Hematopoietic multipotent progenitor cell treated with erythropoietin and hydrocortisone succinate and interleukin-3 and kit ligand, for 15 days (in vitro differentiated cells): Measurements from ENCODE around the gene TRIM62.

Experiments
- DNase-seq: peaks from one replicate; pipeline ENCODE4 v3.0.0-alpha.2; 2015; ENCODE audit warnings: low spot score

TRIM62 gene

GRCh38 chr1:33180226-33180910 is 1.5 kb downstream of the TRIM62 start:
- DNase-seq: no peak

GRCh38 chr1:33178836-33179439 is 2.9 kb downstream of the TRIM62 start:
- DNase-seq: no peak

DNA sequence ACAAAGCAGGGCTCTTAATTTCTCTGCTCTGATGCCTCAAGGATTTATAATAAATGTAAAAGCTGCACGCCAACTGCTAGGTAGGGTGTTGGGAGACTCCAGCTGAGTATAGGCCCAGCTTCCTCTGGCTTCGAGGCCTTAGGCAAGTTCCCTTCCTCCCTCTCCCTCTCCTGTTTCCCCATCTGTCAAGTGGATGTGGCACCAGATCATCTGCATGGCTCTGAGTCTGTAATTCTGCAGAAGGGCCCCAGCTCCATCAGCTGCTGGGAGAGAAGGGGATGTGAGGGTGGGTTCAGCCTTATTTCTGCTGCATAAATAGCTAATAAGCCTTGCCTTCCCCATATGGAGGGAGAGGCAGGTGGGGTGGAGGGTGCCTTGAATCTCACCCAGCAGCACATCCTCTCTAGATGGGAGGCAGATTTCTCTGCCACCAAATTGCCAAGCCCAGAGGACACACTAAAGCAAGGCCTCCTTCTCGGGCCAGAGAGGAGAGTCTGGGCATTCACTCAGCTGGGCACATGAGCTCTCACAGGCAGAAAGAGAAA is 3.8 kb downstream of the TRIM62 start:
- DNase-seq: no peak

- DNase-seq: no peak
Observed at GRCh38 chr1:33176887-33177286, 5.0 kb downstream of the TRIM62 start.

DNA sequence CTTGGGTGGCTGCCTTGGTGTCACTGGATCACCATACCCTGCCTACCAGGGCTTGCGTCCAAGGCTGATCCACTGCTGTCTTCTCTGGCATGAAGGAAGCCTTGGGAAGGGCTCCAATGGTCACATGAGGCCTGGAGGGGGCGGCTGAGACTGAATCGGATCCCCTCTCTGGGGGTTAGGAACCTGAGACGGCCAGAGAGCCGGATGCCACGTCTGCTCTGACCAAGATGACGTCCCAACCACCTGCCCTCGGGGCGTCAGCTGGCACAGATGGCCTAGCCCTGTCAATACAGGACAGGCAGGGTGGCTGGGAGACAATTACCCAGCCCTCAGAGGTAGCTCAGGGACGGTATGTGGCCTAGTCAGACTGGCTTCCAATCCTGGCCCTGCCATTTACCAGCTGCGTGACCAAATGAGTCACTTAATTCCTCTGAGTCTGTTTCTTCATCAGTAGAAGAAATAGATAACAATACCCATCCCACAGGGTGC is 5.4 kb downstream of the TRIM62 start:
- DNase-seq: no peak

- no peak for DNase-seq
Observed at GRCh38 chr1:33175865-33176264, 6.0 kb downstream of the TRIM62 start.

- no peak for DNase-seq
Observed at GRCh38 chr1:33173091-33173490, 8.8 kb downstream of the TRIM62 start.

DNA sequence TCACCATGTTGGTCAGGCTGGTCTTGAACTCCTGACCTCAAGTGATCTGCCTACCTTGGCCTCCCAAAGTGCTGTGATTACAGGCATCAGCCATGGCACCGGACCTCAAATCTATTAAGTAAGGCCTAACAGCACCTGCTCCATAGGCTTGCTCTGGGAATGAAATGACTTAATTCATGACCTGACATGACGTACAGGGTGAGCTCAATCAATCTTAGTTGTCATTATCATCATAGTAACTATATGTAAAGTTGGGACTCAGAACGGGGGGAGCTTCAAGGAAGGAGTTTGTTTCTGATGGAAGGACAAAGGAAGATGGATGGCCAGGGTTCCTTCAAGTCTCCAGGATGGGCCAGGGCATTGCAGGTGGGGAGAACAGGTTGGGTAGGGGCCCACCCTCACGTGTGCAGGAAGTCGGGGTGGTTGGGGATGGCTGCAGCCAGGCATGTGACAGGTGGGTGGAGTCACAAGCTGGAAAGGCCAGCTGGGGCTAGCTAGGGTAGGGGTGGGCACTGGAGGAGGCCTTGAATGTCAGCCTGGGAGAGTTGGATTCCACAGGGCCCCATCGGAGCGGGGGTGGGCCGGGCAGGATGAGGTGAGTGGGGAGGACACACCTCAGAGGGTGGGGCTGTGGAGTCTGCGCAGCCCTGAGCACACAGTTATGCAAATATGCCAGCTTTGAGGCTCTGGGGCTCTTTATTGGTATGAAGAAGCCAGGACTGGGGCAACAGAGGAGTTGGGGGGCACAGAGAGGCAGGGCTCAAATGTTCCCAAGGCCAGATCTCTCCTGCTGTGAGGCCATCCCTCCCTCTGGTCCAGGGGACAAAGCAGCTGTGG is 9.6 kb downstream of the TRIM62 start:
- no peak for DNase-seq

DNA sequence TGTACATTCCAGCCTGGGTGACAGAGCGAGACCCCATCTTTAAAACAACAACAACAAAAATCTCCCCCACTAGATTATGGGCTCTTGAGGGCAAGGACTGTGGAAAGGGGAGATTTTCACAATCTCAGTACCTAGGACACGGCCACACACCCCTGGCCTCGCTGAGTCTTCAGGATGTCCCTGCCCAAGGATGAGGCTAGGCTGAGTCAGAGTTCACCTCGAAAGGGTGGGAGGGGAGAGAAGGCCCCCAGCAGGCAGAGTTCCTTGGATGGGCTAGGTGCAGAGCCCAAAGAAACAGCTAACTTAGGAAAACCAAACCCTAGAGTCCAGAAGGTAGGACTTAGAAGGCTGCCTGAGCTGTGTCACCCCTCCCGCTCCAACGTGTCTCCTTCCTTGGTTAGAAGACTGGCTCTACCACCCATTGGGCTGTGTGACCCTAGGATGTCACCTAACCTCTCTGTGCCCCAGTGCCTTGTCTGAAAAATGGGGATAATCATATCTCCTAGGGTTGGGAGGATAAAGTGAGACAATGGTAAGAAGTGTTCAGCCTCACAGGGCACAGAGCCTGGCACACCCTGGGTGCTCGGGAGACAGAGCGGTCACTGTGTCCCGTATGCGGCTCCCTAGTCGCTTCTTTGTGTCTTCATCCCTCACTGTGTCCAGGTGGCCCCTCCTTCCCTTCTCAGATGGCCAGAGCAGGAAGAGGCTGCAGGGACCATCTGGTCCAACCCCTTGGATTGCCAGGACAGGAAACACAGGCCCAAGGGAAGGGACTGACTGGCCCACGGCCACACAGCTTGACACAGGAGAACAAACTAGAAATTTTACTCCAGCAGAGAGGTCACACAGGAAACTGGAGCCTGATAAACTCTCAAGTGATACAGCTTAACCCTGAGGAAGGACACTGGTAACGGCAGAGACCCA is 11.2 kb downstream of the TRIM62 start:
- DNase-seq: no peak

GRCh38 chr1:33169290-33170055 is 12.4 kb downstream of the TRIM62 start:
- no peak for DNase-seq

- no peak for DNase-seq
Observed at GRCh38 chr1:33168556-33169289, 13.1 kb downstream of the TRIM62 start.

DNA sequence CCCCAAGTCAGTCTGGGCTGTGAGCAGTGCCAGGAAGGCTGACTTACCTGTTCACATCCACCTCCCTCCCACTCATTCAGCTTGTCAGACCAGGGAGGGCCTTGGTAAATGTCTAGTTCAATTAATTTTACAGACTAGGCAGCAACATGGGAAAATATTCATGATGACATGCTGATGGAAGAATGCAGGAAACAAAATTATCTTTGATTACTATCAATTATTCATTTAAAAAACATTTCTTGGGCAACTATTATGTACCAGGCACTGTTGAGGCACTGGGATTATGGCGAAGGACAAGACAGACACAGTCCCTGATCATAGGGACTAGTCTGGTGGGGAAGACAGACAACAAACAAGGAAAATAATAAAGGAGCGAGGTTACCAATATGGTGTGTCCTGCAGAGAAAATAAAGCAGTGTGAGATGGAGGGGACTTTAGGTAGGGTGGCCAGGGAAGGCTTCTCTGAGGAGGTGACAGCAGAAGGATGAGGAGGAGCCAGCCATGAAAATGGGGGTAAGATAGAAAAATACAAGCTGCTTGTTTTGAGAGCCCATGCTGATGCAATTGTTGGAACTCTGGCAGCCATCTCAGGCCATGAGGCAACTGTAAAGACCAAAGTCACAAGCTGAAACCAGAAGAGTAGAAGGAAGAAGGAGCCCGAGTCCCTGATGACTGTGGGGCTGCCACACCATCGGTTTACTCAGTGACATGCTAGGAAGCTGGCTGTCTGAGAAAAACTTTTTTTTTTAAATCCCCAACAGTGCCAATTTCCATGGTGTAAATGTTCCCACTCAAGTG is 14.0 kb downstream of the TRIM62 start:
- no peak for DNase-seq

- DNase-seq: no peak
Observed at GRCh38 chr1:33165809-33166208, 16.0 kb downstream of the TRIM62 start.

GRCh38 chr1:33165209-33165608 is 16.6 kb downstream of the TRIM62 start:
- DNase-seq: no peak

- DNase-seq: no peak
Observed at GRCh38 chr1:33163621-33164519, 18.0 kb downstream of the TRIM62 start.

- DNase-seq: no peak
Observed at GRCh38 chr1:33162141-33162540, 19.7 kb downstream of the TRIM62 start.

DNA sequence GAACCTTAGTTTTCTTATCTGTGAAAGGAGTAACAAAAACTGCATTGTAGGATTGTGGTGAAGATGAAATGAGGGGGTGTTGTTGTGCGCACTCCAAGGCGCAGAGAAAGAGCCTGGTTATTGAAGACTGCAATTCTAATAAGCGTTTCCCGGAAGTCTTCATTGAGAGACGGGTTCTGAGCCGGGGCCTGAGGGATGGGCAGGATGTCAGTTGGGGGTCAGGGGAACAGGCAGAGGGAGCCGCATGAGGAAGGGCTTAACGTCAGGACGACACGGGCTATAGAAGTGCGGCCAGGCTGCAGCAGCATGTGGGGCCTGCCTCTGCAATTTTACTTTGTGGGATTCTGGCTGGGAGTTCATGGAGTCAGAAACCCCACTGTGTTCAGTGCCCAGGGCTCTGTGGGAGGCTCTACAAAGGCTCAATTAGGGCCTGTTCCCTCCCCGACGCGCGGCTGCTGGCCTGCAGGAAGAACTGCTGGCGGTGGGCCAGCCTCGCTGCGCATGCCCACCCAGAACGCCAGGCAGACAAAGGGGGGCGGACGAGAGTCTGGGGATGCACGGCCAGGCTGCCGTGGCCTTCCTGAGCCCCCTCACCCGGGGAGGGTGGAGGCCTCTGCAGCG is 20.7 kb downstream of the TRIM62 start:
- no peak for DNase-seq

DNA sequence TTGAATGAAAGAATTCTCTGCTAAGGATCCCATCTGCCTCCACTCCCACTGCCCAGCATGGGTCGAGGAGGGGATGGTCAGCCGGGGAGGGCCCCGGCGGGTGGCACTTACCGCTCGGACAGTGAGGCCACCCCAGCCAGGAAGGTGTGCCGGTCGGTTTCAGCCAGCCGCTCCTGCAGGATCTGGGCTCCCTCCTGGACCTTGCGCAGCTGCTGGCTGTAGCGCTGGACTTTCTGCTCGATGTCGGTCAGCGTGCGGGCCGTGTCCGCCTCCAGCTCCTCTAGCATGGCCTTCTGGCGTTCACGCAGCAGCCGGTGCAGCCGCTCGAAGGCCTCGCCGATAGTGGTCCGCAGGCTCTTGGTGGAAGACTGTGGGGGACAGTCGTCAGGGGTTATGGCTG is 22.3 kb downstream of the TRIM62 start:
- no peak for DNase-seq
